GM12878 (cell line): Measurements from ENCODE around the gene ZNF548. TPM values are rescaled to one million over a fixed set of nuclear protein-coding genes. Genes with fewer than 3 reads are reported as not detected.

ENCODE experiments used
- ATAC-seq: fragments of 200-7000 bp; cut with Tn5 transposase; 3 replicates; pipeline ENCODE4 v1.9.1; 2020; ENCODE audit warnings: mild to moderate bottlenecking, moderate library complexity
- BruUV-seq: library from RNA; stranded (reverse); fragments of 400-500 nt; replicated peaks from 2 replicates; lab custom pipeline; 2021; lab: Mats Ljungman, UMichigan
- CTCF ChIA-PET: fragments of 300-600 bp; sonication (Branson Sonifier 250); formaldehyde crosslinking; extraction: SDS; loops from one replicate; lab custom pipeline; 2021; ENCODE audit warnings: inconsistent platforms; lab: Yijun Ruan, JAX
- POLR2A ChIA-PET: fragments of 350-600 bp; formaldehyde crosslinking; extraction: SDS; loops from one replicate; lab custom pipeline; 2021; ENCODE audit warnings: inconsistent platforms; lab: Charles Lee
- RAD21 ChIA-PET: fragments of 300-600 bp; sonication (Branson Sonifier 250); formaldehyde crosslinking; loops from one replicate; lab custom pipeline; 2023; ENCODE audit warnings: antibody characterized with exemption; ENCODE audit not compliant: unreplicated experiment; lab: Charles Lee
- SMC1A ChIA-PET: fragments of 300-600 bp; sonication (Branson Sonifier 250); formaldehyde crosslinking; loops from one replicate; lab custom pipeline; 2023; ENCODE audit not compliant: unreplicated experiment, uncharacterized antibody; lab: Charles Lee
- DNase-seq: peaks from one replicate; pipeline ENCODE4 v3.0.0-alpha.2; 2011; ENCODE audit warnings: low read depth, low spot score
- FAIRE-seq: peaks from 3 replicates; lab custom pipeline; 2011; peaks lifted over from hg19 to GRCh38; lab: Jason Lieb, UNC
- H2AFZ ChIP-seq: 2 replicates; pipeline ENCODE4 v1.6.0; 2011; ENCODE audit warnings: low read depth, low read length, control low read depth; ENCODE audit not compliant: control insufficient read depth
- H3K27ac ChIP-seq: 2 replicates; pipeline ENCODE4 v1.5.1; 2011; ENCODE audit warnings: control low read depth; ENCODE audit not compliant: control insufficient read depth, insufficient read depth
- H3K27me3 ChIP-seq, 2 experiments: replicated peaks in 1 of 2; 2 replicates each; pipeline versions ENCODE4 v1.6.0 to v1.6.1; 2011; ENCODE audit warnings: low read length in 1 of 2; ENCODE audit not compliant: control insufficient read depth in 2 of 2, insufficient read depth in 2 of 2
- H3K36me3 ChIP-seq, 2 experiments: 2 replicates each; pipeline ENCODE4 v1.5.1; 2011; ENCODE audit warnings: low read length in 1 of 2; ENCODE audit not compliant: control insufficient read depth in 2 of 2, insufficient read depth in 2 of 2
- H3K4me1 ChIP-seq: 2 replicates; pipeline ENCODE4 v1.6.1; 2011; ENCODE audit warnings: mild to moderate bottlenecking, low read length, moderate library complexity, mixed read lengths; ENCODE audit not compliant: control insufficient read depth, insufficient read depth
- H3K4me2 ChIP-seq: 2 replicates; pipeline ENCODE4 v1.6.0; 2011; ENCODE audit warnings: control low read depth; ENCODE audit not compliant: control insufficient read depth, insufficient read depth
- H3K4me3 ChIP-seq: fragments of 200-600 bp; sonication (generic); 2 replicates; pipeline ENCODE4 v1.5.1; 2016
- H3K79me2 ChIP-seq: 2 replicates; pipeline ENCODE4 v1.6.0; 2011; ENCODE audit warnings: low read length; ENCODE audit not compliant: control insufficient read depth, insufficient read depth
- H3K9ac ChIP-seq: 2 replicates; pipeline ENCODE4 v1.8.0; 2011; ENCODE audit warnings: low read length, control low read depth, mixed read lengths; ENCODE audit not compliant: control insufficient read depth, insufficient read depth
- H3K9me3 ChIP-seq: replicated peaks from 3 replicates; pipeline ENCODE4 v1.5.1; 2011; ENCODE audit warnings: mild to moderate bottlenecking, low read length; ENCODE audit not compliant: control insufficient read depth, insufficient read depth
- H4K20me1 ChIP-seq: 2 replicates; pipeline ENCODE4 v1.6.0; 2011; ENCODE audit not compliant: control insufficient read depth, insufficient read depth
- E4F1 ChIP-seq: fragments of 450-650 bp; IDR thresholded peaks from 2 replicates; pipeline ENCODE4 v1.6.1; 2018; ENCODE audit warnings: borderline replicate concordance, mild to moderate bottlenecking; ENCODE audit not compliant: partially characterized antibody
- EGR1 ChIP-seq, 2 experiments: IDR thresholded peaks; 1 replicate in 1 of 2; 2 replicates in 1 of 2; pipeline ENCODE4 v1.6.1; 2011 to 2012; ENCODE audit warnings: low read depth in 2 of 2, low read length in 2 of 2, borderline replicate concordance in 1 of 2, mild to moderate bottlenecking in 1 of 2, moderate library complexity in 1 of 2
- NKRF ChIP-seq: fragments of 450-650 bp; conservative IDR thresholded peaks from 2 replicates; pipeline ENCODE4 v1.6.1; 2017; ENCODE audit warnings: mild to moderate bottlenecking, moderate library complexity
- NR2C2 ChIP-seq: IDR thresholded peaks from 2 replicates; pipeline ENCODE4 v1.6.1; 2011; ENCODE audit warnings: borderline replicate concordance, low read depth; ENCODE audit not compliant: control insufficient read depth, insufficient read length
- PAX8 ChIP-seq: fragments of 450-650 bp; IDR thresholded peaks from 2 replicates; pipeline ENCODE4 v1.6.1; 2017; ENCODE audit warnings: mild to moderate bottlenecking, moderate library complexity
- RB1 ChIP-seq: fragments of 450-650 bp; formaldehyde crosslinking; IDR thresholded peaks from 2 replicates; pipeline ENCODE4 v1.6.1; 2017; ENCODE audit warnings: mild to moderate bottlenecking, borderline replicate concordance
- RELA ChIP-seq: fragments of 450-650 bp; IDR thresholded peaks from 2 replicates; pipeline ENCODE4 v1.8.0; 2014; ENCODE audit warnings: borderline replicate concordance; ENCODE audit not compliant: partially characterized antibody
- SPI1 ChIP-seq: IDR thresholded peaks from 2 replicates; pipeline ENCODE4 v1.6.1; 2011; ENCODE audit warnings: low read depth, mild to moderate bottlenecking, low read length, moderate library complexity, borderline replicate concordance; ENCODE audit not compliant: insufficient read depth
- SREBF1 ChIP-seq: IDR thresholded peaks from 2 replicates; pipeline ENCODE4 v1.6.1; 2012; ENCODE audit warnings: mild to moderate bottlenecking, low read length
- SRF ChIP-seq, 2 experiments: IDR thresholded peaks; 2 replicates each; pipeline ENCODE4 v1.6.1; 2011; ENCODE audit warnings: low read depth in 2 of 2, low read length in 2 of 2, mild to moderate bottlenecking in 1 of 2, moderate library complexity in 1 of 2
- STAT3 ChIP-seq: IDR thresholded peaks from 2 replicates; pipeline ENCODE4 v1.6.1; 2011; ENCODE audit warnings: low read depth, low read length, improper control_type of control experiment
- TBL1XR1 ChIP-seq: IDR thresholded peaks from 2 replicates; pipeline ENCODE4 v1.6.1; 2012; ENCODE audit warnings: low read depth, low read length, improper control_type of control experiment
- TCF7 ChIP-seq: IDR thresholded peaks from 2 replicates; pipeline ENCODE4 v1.6.1; 2014; ENCODE audit warnings: antibody characterized with exemption, borderline replicate concordance
- WGBS: methylation state at CpG from one replicate; pipeline ENCODE4 v1.1.6; 2016; ENCODE audit warnings: low lambda C conversion rate; ENCODE audit not compliant: insufficient replicate concordance, insufficient coverage; ENCODE audit errors: missing lambda C conversion rate; 5-methylcytosine and 5-hydroxymethylcytosine counted together
- in situ Hi-C: fragments of 300-500 bp; cut with MboI; formaldehyde crosslinking; loops from 9 replicates; pipeline ENCODE4 v1.14.3; 2018; ENCODE audit warnings: mixed read lengths
- intact Hi-C: fragments of 100-400 bp; cut with micrococcal nuclease; formaldehyde crosslinking; loops from one replicate; pipeline ENCODE4 v1.14.2; 2022; ENCODE audit not compliant: unreplicated experiment
- polyA plus RNA-seq, 11 experiments: library from polyadenylated mRNA; depleted of rRNA in 4 of 11; unstranded in 6 of 11; stranded (reverse) in 5 of 11; fragments of >200 nt; fragmentation: Nextera tagmentation in 4 of 11; fragmentation: Illumina TruSeq in 1 of 11; extraction: Ambion mirVana in 4 of 11; extraction: Trizol in 1 of 11; gene quantifications; 1 replicate in 1 of 11; 2 replicates in 10 of 11; pipeline versions ENCODE4 v1.2.1 to v1.2.3, GENCODE V29; 2011 to 2016; ENCODE audit warnings: inconsistent platforms in 2 of 11, missing spikeins in 2 of 11, low read depth in 1 of 11
- total RNA-seq, 4 experiments: library from RNA; depleted of rRNA in 3 of 4; stranded (reverse); fragments of >200 nt in 3 of 4; fragmentation: Illumina TruSeq in 1 of 4; extraction: Trizol in 1 of 4; gene quantifications; 2 replicates each; pipeline versions ENCODE4 v1.2.1 to v1.2.3, GENCODE V29; 2013 to 2021
- TF ChIP-seq, protein P1 (sequence below): fragments of 450-650 bp; IDR thresholded peaks from 2 replicates; pipeline ENCODE4 v1.6.1; 2016; ENCODE audit warnings: mild to moderate bottlenecking
- TF ChIP-seq, protein P2 (sequence below): fragments of 450-650 bp; IDR thresholded peaks from 2 replicates; pipeline ENCODE4 v1.6.1; 2014; ENCODE audit warnings: mild to moderate bottlenecking

The ZNF548 gene
- total and polyA plus RNA-seq, 10 of the 15 experiments (the other 5 are each of a cell fraction or from before 2014, with no cell fraction given): 3.9 to 44.8 (median 16.5) TPM

GRCh38 chr19:57389194-57389729 lies 392 bp upstream of the ZNF548 start:
- H3K27me3 ChIP-seq: no peaks in the 10 kb centered on the region
- peaks cover 36% of the 10 kb centered on the region for H3K79me2 ChIP-seq
- ChIA-PET RAD21 (interaction anchor here (0.6 to 1.2 kb wide), 5 partner anchors 9 to 63 kb away, joined by 3 to 5 read pairs (median 3); partner anchors contain the start of genes ZNF304 and ZNF749), POLR2A (interaction anchor here (0.5 to 1.5 kb wide), 4 partner anchors 22 to 45 kb away, joined by 3 to 6 read pairs (median 4); partner anchors contain the start of genes TRAPPC2B, ZNF304 and ZNF547), SMC1A (interaction anchor here (0.6 to 1.4 kb wide), 6 partner anchors 9 to 222 kb away, joined by 3 to 7 read pairs (median 5); partner anchors contain the start of genes DUXA and ZNF304), CTCF (interaction anchor here (0.8 to 2.0 kb wide), 8 partner anchors 13 to 318 kb away, joined by 3 to 7 read pairs (median 4); partner anchors contain the start of genes TRAPPC2B and ZNF547)
- intact Hi-C loops: loop anchor here (1.0 kb wide), 1 partner anchor 26 kb away; the partner anchor contains the start of genes TRAPPC2B and ZNF547
- H3K9me3 ChIP-seq: peaks cover 4% of the 10 kb centered on the region; the same call in 2 of the 3 replicates
- H3K4me3 ChIP-seq: peak overlapping the region; percentile 40; the same call in 1 of the 2 replicates
- TSS peak; percentile 66 for BruUV-seq
- FAIRE-seq (no peak), ATAC-seq (no peak), DNase-seq (no peak)
- H3K27ac ChIP-seq: peak overlapping the region; percentile 74
- WGBS: 63% methylated on average over 11 of the region's 11 CpGs
- H3K9ac ChIP-seq: peak overlapping the region; percentile 63
- peak overlapping the region; percentile 81 for H3K4me2 ChIP-seq
- peak overlapping the region; percentile 97 for H2AFZ ChIP-seq
- peaks cover 2 to 10% of the 10 kb centered on the region in 2 experiments; a peak in 2 of 4 replicates for H3K36me3 ChIP-seq
- in situ Hi-C loops: no loop called here
- no peaks in the 10 kb centered on the region for H4K20me1 ChIP-seq
- H3K4me1 ChIP-seq: peaks cover 7% of the 10 kb centered on the region; the same call in 1 of the 2 replicates
- TF ChIP-seq E4F1 (peak; percentile 56), SRF (IDR thresholded peaks at IDR 0.05; ENCODE audit: low read depth in 2 of 2, low read length in 2 of 2) (peak; percentile 97 to 99), TCF7 (no peak), PAX8 (0 out of 2 replicates have a peak, but pooled peaks have one; percentile 53), TBL1XR1 (no peak), RB1 (peak; percentile 16; the same call in 1 of the 2 replicates), RELA (peak; percentile 52), EGR1 (IDR thresholded peaks at IDR 0.05; ENCODE audit: borderline replicate concordance in 1 of 2, low read depth in 2 of 2, low read length in 2 of 2) (no peak), SREBF1 (0 out of 2 replicates have a peak, but pooled peaks have one; percentile 80), NR2C2 (no peak), NKRF (no peak), STAT3 (no peak), SPI1 (no peak)
- TF ChIP-seq, protein P1, sequence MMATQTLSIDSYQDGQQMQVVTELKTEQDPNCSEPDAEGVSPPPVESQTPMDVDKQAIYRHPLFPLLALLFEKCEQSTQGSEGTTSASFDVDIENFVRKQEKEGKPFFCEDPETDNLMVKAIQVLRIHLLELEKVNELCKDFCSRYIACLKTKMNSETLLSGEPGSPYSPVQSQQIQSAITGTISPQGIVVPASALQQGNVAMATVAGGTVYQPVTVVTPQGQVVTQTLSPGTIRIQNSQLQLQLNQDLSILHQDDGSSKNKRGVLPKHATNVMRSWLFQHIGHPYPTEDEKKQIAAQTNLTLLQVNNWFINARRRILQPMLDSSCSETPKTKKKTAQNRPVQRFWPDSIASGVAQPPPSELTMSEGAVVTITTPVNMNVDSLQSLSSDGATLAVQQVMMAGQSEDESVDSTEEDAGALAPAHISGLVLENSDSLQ: no peak
- TF ChIP-seq, protein P2, sequence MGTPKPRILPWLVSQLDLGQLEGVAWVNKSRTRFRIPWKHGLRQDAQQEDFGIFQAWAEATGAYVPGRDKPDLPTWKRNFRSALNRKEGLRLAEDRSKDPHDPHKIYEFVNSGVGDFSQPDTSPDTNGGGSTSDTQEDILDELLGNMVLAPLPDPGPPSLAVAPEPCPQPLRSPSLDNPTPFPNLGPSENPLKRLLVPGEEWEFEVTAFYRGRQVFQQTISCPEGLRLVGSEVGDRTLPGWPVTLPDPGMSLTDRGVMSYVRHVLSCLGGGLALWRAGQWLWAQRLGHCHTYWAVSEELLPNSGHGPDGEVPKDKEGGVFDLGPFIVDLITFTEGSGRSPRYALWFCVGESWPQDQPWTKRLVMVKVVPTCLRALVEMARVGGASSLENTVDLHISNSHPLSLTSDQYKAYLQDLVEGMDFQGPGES: no peak
